BE2C (cell line): ENCODE results near the gene SHC2.

ENCODE experiments used
- DNase-seq: peaks from one replicate; pipeline ENCODE4 v3.0.0-alpha.2; 2020
- H3K27me3 ChIP-seq: fragments of 250-450 bp; sonication (Bioruptor Pico); 2 replicates; pipeline ENCODE4 v1.5.1; 2020; ENCODE audit warnings: mild to moderate bottlenecking
- H3K36me3 ChIP-seq: fragments of 250-450 bp; sonication (Bioruptor Pico); 2 replicates; pipeline ENCODE4 v1.5.1; 2020; ENCODE audit warnings: mild to moderate bottlenecking
- H3K4me1 ChIP-seq: fragments of 250-450 bp; sonication (Bioruptor Pico); 2 replicates; pipeline ENCODE4 v1.5.1; 2020
- H3K4me3 ChIP-seq: 2 replicates; pipeline ENCODE4 v1.5.1; 2011; ENCODE audit warnings: low read depth, low read length
- H3K9me3 ChIP-seq: fragments of 250-450 bp; sonication (Bioruptor Pico); 2 replicates; pipeline ENCODE4 v1.5.1; 2020
- TF ChIP-seq, protein P1 (sequence below): IDR thresholded peaks from 2 replicates; pipeline ENCODE4 v1.5.1; 2012; ENCODE audit warnings: mild to moderate bottlenecking, low read depth, low read length

The SHC2 gene

DNA sequence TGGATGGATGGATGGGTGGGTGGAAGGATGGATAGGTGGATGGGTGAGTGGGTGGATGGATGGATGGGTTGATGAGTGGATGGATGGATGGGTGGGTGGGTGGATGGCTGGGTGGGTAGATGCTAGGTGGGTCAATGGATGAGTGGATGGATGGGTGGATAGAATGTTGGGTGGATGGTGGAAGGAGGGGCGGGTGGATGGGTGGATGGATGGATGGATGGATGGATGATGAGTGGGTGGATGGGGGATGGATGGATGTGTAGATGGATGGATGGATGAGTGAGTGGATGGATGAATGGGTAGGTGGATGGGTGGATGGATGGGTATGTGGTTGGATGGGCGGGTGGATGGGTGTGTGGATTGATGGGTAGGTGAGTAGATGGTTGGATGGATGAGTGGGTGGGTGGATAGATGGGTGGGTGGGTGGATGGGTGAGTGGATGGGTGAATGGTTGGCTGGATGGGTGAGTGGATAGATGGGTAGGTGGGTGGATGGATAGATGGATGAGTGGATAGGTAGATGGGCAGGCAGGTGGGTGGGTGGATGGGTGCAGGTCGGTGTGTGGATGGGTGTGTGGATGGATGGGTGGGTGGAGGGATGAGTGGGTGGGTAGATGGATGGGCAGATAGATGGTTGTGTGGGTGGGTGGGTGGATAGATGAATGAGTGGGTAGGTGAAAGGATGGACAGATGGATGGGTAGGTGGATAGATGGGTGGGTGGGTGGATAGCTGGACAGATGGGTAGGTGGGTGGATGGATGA, 4.4 kb upstream of the SHC2 start:
- DNase-seq: no peak
- peaks cover 12% of the 10 kb centered on the region for H3K27me3 ChIP-seq
- H3K4me3 ChIP-seq: no peak overlapping the region
- H3K36me3 ChIP-seq: no peaks in the 10 kb centered on the region
- TF ChIP-seq, protein P1, sequence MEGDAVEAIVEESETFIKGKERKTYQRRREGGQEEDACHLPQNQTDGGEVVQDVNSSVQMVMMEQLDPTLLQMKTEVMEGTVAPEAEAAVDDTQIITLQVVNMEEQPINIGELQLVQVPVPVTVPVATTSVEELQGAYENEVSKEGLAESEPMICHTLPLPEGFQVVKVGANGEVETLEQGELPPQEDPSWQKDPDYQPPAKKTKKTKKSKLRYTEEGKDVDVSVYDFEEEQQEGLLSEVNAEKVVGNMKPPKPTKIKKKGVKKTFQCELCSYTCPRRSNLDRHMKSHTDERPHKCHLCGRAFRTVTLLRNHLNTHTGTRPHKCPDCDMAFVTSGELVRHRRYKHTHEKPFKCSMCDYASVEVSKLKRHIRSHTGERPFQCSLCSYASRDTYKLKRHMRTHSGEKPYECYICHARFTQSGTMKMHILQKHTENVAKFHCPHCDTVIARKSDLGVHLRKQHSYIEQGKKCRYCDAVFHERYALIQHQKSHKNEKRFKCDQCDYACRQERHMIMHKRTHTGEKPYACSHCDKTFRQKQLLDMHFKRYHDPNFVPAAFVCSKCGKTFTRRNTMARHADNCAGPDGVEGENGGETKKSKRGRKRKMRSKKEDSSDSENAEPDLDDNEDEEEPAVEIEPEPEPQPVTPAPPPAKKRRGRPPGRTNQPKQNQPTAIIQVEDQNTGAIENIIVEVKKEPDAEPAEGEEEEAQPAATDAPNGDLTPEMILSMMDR: no peak
- no peaks in the 10 kb centered on the region for H3K4me1 ChIP-seq
- no peaks in the 10 kb centered on the region for H3K9me3 ChIP-seq

DNA sequence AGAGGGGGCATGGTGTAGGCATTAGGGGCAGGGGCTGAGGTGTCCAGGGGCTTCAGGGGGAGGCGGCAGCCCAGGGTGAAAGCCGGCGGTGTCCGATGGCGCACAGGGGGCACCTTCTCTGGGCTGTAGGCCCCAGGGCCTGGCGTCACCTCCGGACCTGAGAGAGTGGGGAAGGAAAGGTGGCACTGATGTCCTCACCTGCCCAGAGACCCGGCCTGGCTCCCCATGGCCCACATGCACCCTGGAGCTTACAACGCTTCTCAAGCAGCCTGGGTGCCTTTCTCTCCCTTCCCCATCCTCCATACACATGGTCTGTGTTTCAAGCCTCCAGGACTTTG, 3.3 kb upstream of the SHC2 start:
- TF ChIP-seq, protein P1: no peak
- Histone ChIP-seq H3K4me1 (no peaks in the 10 kb centered on the region), H3K27me3 (peaks cover 18% of the 10 kb centered on the region), H3K9me3 (no peaks in the 10 kb centered on the region), H3K4me3 (no peak overlapping the region), H3K36me3 (no peaks in the 10 kb centered on the region)
- DNase-seq: no peak

DNA sequence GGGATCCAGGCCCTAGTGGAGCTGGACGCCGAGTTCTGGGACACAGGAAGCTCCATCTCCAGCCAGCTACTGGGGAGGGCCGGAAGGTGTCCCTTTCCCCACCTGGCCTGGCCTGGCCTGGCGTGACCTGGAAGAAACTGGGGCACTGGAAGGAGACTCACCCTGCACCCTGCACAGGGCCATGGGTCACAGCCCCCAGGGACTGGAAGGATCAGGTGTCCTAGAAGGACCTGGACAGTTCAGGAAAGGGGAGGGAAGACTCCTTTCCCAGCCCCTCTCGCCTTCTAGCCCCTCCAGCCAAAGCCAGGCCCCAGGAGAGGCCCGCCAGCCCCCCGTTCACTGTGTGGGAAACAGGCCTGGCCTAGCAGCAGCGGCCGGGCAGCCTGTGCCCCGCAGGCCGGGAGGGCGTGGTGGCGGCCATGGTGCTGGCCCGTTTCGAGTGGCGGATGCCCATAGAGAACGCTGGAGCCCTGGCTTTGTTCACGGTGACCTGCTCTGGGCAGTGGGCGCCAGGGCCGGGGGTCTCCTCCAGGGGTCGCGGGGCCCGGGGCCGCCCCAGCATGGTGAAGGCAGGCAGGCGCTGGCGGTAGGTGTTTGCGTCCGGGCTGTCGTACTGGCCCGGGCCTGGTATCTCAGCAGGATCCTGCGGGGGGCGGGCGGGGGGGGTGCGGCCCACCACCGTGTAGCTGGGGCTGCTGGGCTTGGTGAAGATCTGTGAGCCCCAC, 2.8 kb upstream of the SHC2 start:
- H3K4me3 ChIP-seq: no peak overlapping the region
- H3K4me1 ChIP-seq: no peaks in the 10 kb centered on the region
- H3K36me3 ChIP-seq: no peaks in the 10 kb centered on the region
- H3K9me3 ChIP-seq: no peaks in the 10 kb centered on the region
- no peak for DNase-seq
- H3K27me3 ChIP-seq: peaks cover 18% of the 10 kb centered on the region
- TF ChIP-seq, protein P1: no peak

DNA sequence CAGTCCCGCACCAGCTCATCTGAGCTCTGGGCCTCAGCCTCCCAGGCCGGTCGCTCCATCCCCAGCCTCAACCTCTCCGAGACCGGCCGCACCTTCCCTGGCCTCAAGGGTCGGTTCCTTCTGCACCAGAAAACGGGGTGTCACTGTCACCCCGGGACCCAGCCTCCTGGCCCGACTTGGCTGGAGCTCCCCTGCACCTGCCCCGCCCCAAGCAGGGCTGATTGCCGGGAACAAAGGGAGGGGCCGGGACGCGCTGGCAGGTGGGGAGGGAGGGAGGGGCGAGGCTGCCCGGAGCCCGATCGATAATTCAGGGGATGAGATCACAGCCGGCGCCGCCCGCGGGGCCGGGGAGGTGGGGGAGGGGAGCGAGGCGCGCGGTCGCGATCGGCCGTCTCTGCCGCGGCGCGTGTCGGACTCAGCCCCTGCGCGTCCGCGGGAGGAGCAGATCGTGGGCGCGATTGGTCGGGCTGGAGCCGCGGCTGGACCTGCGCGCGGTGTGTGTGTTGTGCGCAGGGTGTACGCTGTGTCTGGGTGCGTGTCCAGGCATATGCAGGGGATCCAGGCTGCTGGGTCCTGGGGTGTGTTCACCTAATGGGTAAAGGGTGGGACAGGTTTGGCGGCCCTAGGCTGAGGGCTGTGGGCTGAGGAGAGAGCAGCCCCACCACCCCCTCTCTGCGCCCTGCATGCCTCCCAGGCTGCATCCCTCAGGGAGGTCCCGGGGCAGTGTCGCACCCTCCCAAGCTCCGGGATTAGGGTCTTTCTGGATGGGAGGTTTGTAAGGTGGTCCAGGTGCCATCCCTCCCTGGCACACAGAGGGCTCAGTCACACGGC, 1.1 kb upstream of the SHC2 start:
- peak; percentile 36 for DNase-seq
- Histone ChIP-seq H3K36me3 (no peaks in the 10 kb centered on the region), H3K27me3 (peaks cover 18% of the 10 kb centered on the region), H3K4me3 (no peak overlapping the region), H3K4me1 (no peaks in the 10 kb centered on the region), H3K9me3 (no peaks in the 10 kb centered on the region)
- TF ChIP-seq, protein P1: no peak

DNA sequence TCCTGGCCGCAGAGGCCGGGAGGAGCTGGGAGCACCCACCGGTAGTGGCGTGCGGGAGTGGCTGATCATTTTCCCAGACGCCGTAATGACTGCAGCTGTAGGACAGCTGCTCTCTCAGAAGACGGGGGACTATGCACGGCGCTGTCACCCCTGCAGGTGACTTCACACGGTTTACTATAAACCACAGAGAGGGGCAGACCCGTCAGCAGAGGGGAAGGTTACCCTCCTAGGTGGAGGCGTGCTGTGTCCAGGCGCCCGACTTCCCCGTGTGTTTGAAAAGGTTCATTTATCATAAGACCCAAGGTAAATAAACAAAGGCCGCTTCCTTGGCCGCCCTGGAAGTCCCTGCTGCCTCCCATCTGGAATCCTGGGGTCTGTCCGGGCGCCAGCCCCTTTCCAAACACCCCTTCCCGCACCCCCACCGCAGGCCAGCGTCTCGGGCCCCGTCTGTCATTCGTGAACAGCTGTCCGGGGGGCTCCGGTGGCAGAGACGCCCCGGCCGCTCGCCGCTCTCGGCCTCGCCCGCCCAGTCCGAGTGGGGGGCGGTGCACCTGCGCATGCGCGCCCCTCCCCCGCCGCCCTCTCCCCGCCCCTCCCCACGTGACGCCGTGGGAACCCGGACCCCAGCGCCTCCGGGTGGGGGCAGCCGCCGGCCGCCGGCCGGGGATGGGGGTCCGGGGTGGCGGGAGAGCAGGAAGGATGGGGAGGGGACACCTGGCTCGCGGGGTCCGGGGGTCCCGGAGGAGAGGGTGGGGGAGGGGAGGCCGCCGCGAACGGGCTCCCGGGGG, 915 bp downstream of the SHC2 start:
- peaks cover 18% of the 10 kb centered on the region for H3K27me3 ChIP-seq
- H3K9me3 ChIP-seq: no peaks in the 10 kb centered on the region
- TF ChIP-seq, protein P1: no peak
- H3K4me1 ChIP-seq: no peaks in the 10 kb centered on the region
- H3K4me3 ChIP-seq: peak overlapping the region; percentile 45
- DNase-seq: peak; percentile 46
- H3K36me3 ChIP-seq: no peaks in the 10 kb centered on the region
